DND-41 (cell line): Measurements from ENCODE around the gene ESR2.

Source experiments
- CTCF ChIP-seq: IDR thresholded peaks from 2 replicates; pipeline ENCODE4 v1.5.1; 2012; ENCODE audit warnings: borderline replicate concordance, low read length, moderate library complexity, mild to moderate bottlenecking; ENCODE audit not compliant: poor library complexity, severe bottlenecking; ENCODE audit errors: extremely low read depth
- EZH2 ChIP-seq: IDR thresholded peaks from 3 replicates; pipeline ENCODE4 v1.6.1; 2012; ENCODE audit warnings: borderline replicate concordance, low read depth, mild to moderate bottlenecking, moderate library complexity, low read length, inconsistent platforms; ENCODE audit not compliant: severe bottlenecking

GRCh38 chr14:64324895-64325294, 30.7 kb upstream of the ESR2 start:
- TF ChIP-seq CTCF (no peak), EZH2 (no peak)
